SK-N-SH (cell line): ENCODE results near the gene PTPN20. TPM values are rescaled to one million over a fixed set of nuclear protein-coding genes. Genes with fewer than 3 reads are reported as not detected.

Experiments
- CTCF ChIA-PET: fragments of 300-600, 350-600 bp; formaldehyde crosslinking; extraction: SDS; loops from one replicate; lab custom pipeline; 2021; lab: Yijun Ruan, JAX
- POLR2A ChIA-PET: fragments of 350-600 bp; sonication (Branson Sonifier 250); formaldehyde crosslinking; extraction: SDS; loops from one replicate; lab custom pipeline; 2020; ENCODE audit warnings: antibody characterized with exemption, inconsistent platforms; lab: Yijun Ruan, JAX
- DNase-seq: peaks from one replicate; pipeline ENCODE4 v3.0.0; 2012
- H2AFZ ChIP-seq: fragments of 200-600 bp; sonication (generic); 2 replicates; pipeline ENCODE4 v1.8.1; 2016; ENCODE audit warnings: antibody characterized with exemption, mild to moderate bottlenecking, low read depth
- H3F3A ChIP-seq: fragments of 200-600 bp; sonication (generic); replicated peaks from 2 replicates; pipeline ENCODE3; 2016; ENCODE audit warnings: antibody characterized with exemption, mild to moderate bottlenecking; ENCODE audit not compliant: insufficient read depth
- H3K27ac ChIP-seq, 2 experiments: fragments of 200-500 bp in 1 of 2; fragments of 200-600 bp in 1 of 2; sonication (Bioruptor generic) in 1 of 2; sonication (generic), shearing (Covaris generic) in 1 of 2; 2 replicates each; pipeline versions ENCODE4 v1.5.1 to v1.6.1; 2014 to 2016; ENCODE audit warnings: low read depth in 2 of 2, inconsistent platforms in 1 of 2, low read length in 1 of 2, mild to moderate bottlenecking in 1 of 2, mixed read lengths in 1 of 2
- H3K27me3 ChIP-seq: fragments of 200-600 bp; sonication (generic), shearing (Covaris generic); 2 replicates; pipeline ENCODE4 v1.6.1; 2016; ENCODE audit warnings: mixed run types; ENCODE audit not compliant: insufficient read depth
- H3K36me3 ChIP-seq, 2 experiments: fragments of 200-500 bp in 1 of 2; fragments of 200-600 bp in 1 of 2; sonication (Bioruptor generic) in 1 of 2; sonication (generic) in 1 of 2; replicated peaks in 1 of 2; 2 replicates each; pipeline versions ENCODE3 to v1.5.1; 2014 to 2016; ENCODE audit warnings: low read length in 1 of 2, mild to moderate bottlenecking in 1 of 2; ENCODE audit not compliant: insufficient read depth in 2 of 2, control insufficient read depth in 1 of 2
- H3K4me1 ChIP-seq, 2 experiments: fragments of 200-500 bp in 1 of 2; fragments of 200-600 bp in 1 of 2; sonication (Bioruptor generic) in 1 of 2; sonication (generic), shearing (Covaris generic) in 1 of 2; 2 replicates each; pipeline versions ENCODE4 v1.5.1 to v1.6.1; 2014 to 2016; ENCODE audit warnings: low read depth in 1 of 2, low read length in 1 of 2, mixed run types in 1 of 2; ENCODE audit not compliant: insufficient read depth in 2 of 2, control insufficient read depth in 1 of 2
- H3K4me2 ChIP-seq: fragments of 200-600 bp; sonication (generic), shearing (Covaris generic); 2 replicates; pipeline ENCODE4 v1.6.1; 2017; ENCODE audit warnings: mixed run types
- H3K4me3 ChIP-seq, 2 experiments: fragments of 200-500 bp in 1 of 2; fragments of 200-600 bp in 1 of 2; sonication (Bioruptor generic) in 1 of 2; sonication (generic), shearing (Covaris generic) in 1 of 2; 2 replicates each; pipeline versions ENCODE4 v1.5.1 to v1.8.1; 2014 to 2016; ENCODE audit warnings: low read depth in 2 of 2, inconsistent platforms in 1 of 2, low read length in 1 of 2, mild to moderate bottlenecking in 1 of 2, mixed read lengths in 1 of 2, moderate library complexity in 1 of 2
- H3K79me2 ChIP-seq: fragments of 200-600 bp; sonication (generic); 2 replicates; pipeline ENCODE4 v1.8.1; 2017; ENCODE audit warnings: mild to moderate bottlenecking; ENCODE audit not compliant: insufficient read depth
- H3K9ac ChIP-seq: fragments of 200-600 bp; sonication (generic); 2 replicates; pipeline ENCODE4 v1.6.1; 2017; ENCODE audit warnings: mixed run types
- H3K9me2 ChIP-seq: fragments of 200-600 bp; sonication (generic); 2 replicates; pipeline ENCODE4 v1.6.1; 2017; ENCODE audit warnings: mixed run types
- H3K9me3 ChIP-seq: fragments of 200-600 bp; sonication (generic); 2 replicates; pipeline ENCODE4 v1.6.1; 2017; ENCODE audit warnings: mixed run types, mild to moderate bottlenecking, moderate library complexity
- H4K20me1 ChIP-seq: fragments of 200-600 bp; sonication (generic); 2 replicates; pipeline ENCODE4 v1.6.1; 2017; ENCODE audit warnings: mild to moderate bottlenecking, mixed run types; ENCODE audit not compliant: insufficient read depth
- CHD2 ChIP-seq: fragments of 150-350 bp; IDR thresholded peaks from 2 replicates; pipeline ENCODE4 v1.6.1; 2018; ENCODE audit warnings: low read length; ENCODE audit not compliant: partially characterized antibody
- CTCF ChIP-seq: fragments of 200-600 bp; sonication (generic); IDR thresholded peaks from 2 replicates; pipeline ENCODE4 v1.6.1; 2017; ENCODE audit warnings: antibody characterized with exemption, mild to moderate bottlenecking, moderate library complexity
- ELF1 ChIP-seq: IDR thresholded peaks from 2 replicates; pipeline ENCODE4 v1.4.0; 2012
- EP300 ChIP-seq, 2 experiments: IDR thresholded peaks; 2 replicates each; pipeline versions ENCODE4 v1.4.0 to v1.6.1; 2012; ENCODE audit warnings: borderline replicate concordance in 1 of 2, low read depth in 1 of 2, low read length in 1 of 2
- FOSL2 ChIP-seq: IDR thresholded peaks from 2 replicates; pipeline ENCODE4 v1.4.0; 2012; ENCODE audit warnings: low read depth, mild to moderate bottlenecking, moderate library complexity, borderline replicate concordance
- GATA2 ChIP-seq: sonication (generic); formaldehyde crosslinking; IDR thresholded peaks from 2 replicates; pipeline ENCODE4 v1.5.0; 2020; ENCODE audit warnings: mild to moderate bottlenecking, missing genetic modification reagents
- IRF3 ChIP-seq: fragments of 150-350 bp; IDR thresholded peaks from 2 replicates; pipeline ENCODE4 v1.6.1; 2016; ENCODE audit warnings: mild to moderate bottlenecking, low read depth, low read length
- JUND ChIP-seq: IDR thresholded peaks from 2 replicates; pipeline ENCODE4 v1.4.0; 2012
- MAX ChIP-seq: IDR thresholded peaks from 2 replicates; pipeline ENCODE4 v1.4.0; 2012; ENCODE audit warnings: low read depth
- MEF2A ChIP-seq: IDR thresholded peaks from 2 replicates; pipeline ENCODE4 v1.4.0; 2012; ENCODE audit warnings: low read depth, borderline replicate concordance
- MXI1 ChIP-seq: IDR thresholded peaks from 2 replicates; pipeline ENCODE4 v1.6.1; 2012; ENCODE audit warnings: mild to moderate bottlenecking, low read depth, low read length, improper control_type of control experiment
- NRF1 ChIP-seq: IDR thresholded peaks from 2 replicates; pipeline ENCODE4 v1.6.1; 2012; ENCODE audit warnings: low read depth, mild to moderate bottlenecking, low read length
- RAD21 ChIP-seq: IDR thresholded peaks from 2 replicates; pipeline ENCODE4 v1.6.1; 2012; ENCODE audit warnings: mild to moderate bottlenecking, low read length
- RFX5 ChIP-seq: IDR thresholded peaks from 2 replicates; pipeline ENCODE4 v1.6.1; 2012; ENCODE audit warnings: mild to moderate bottlenecking, improper control_type of control experiment, low read length
- SIN3A ChIP-seq: IDR thresholded peaks from 2 replicates; pipeline ENCODE4 v1.6.1; 2012; ENCODE audit warnings: low read depth, mild to moderate bottlenecking, low read length, moderate library complexity, borderline replicate concordance
- SMC3 ChIP-seq: IDR thresholded peaks from 2 replicates; pipeline ENCODE4 v1.6.1; 2012; ENCODE audit warnings: low read depth, low read length, improper control_type of control experiment
- TAF1 ChIP-seq: IDR thresholded peaks from 2 replicates; pipeline ENCODE4 v1.6.1; 2012; ENCODE audit warnings: low read depth, mild to moderate bottlenecking, low read length, moderate library complexity, borderline replicate concordance
- TEAD4 ChIP-seq: IDR thresholded peaks from 2 replicates; pipeline ENCODE4 v1.4.0; 2012; ENCODE audit warnings: mild to moderate bottlenecking, borderline replicate concordance; ENCODE audit not compliant: insufficient read depth
- USF2 ChIP-seq: fragments of 150-350 bp; IDR thresholded peaks from 2 replicates; pipeline ENCODE4 v1.6.1; 2017; ENCODE audit warnings: antibody characterized with exemption, low read length, low read depth, borderline replicate concordance
- ZBTB33 ChIP-seq: IDR thresholded peaks from 2 replicates; pipeline ENCODE4 v1.4.0; 2012; ENCODE audit warnings: low read depth, borderline replicate concordance
- polyA plus RNA-seq, 3 experiments: library from polyadenylated mRNA; depleted of rRNA; stranded (reverse); fragments of >200 nt; gene quantifications; 2 replicates each; pipeline ENCODE4 v1.2.3, GENCODE V29; 2012

Gene PTPN20
- polyA plus RNA-seq, 1 of the 3 experiments (the other 2 are of a cell fraction) = 0.36 TPM

GRCh38 chr10:47015404-47015803 lies 104.2 kb downstream of the PTPN20 start:
- no peak for TF ChIP-seq MEF2A
- no peak for TF ChIP-seq MXI1
- TF ChIP-seq ZBTB33 = no peak
- TF ChIP-seq TEAD4 = no peak
- no peak for TF ChIP-seq USF2
- no peak for TF ChIP-seq NRF1
- TF ChIP-seq JUND = no peak
- no peak for TF ChIP-seq CHD2
- TF ChIP-seq FOSL2 = no peak
- TF ChIP-seq EP300 (IDR thresholded peaks at IDR 0.05; ENCODE audit: borderline replicate concordance in 1 of 2, low read depth in 1 of 2, low read length in 1 of 2) = no peak
- no peak for TF ChIP-seq ELF1
- no peak for TF ChIP-seq MAX
- no peak for TF ChIP-seq CTCF
- no peak for TF ChIP-seq RFX5
- no peak for TF ChIP-seq RAD21
- no peak for TF ChIP-seq SIN3A
- TF ChIP-seq GATA2 (CRISPR knock-in tag) = no peak
- no peak for TF ChIP-seq TAF1
- TF ChIP-seq IRF3 = no peak
- TF ChIP-seq SMC3 = no peak
- TF ChIP-seq, all 33 proteins: peak for 0
- Histone ChIP-seq H3K4me3 (no peak overlapping the region), H3F3A (no peaks in the 10 kb centered on the region), H3K9me2 (no peaks in the 10 kb centered on the region), H3K9me3 (no peaks in the 10 kb centered on the region), H2AFZ (no peak overlapping the region), H3K79me2 (no peaks in the 10 kb centered on the region), H3K27ac (no peak overlapping the region), H3K27me3 (no peaks in the 10 kb centered on the region), H3K36me3 (no peaks in the 10 kb centered on the region), H3K4me1 (peaks cover 0 to 5% of the 10 kb centered on the region in 2 experiments; a peak in 1 of 4 replicates), H3K9ac (no peak overlapping the region), H3K4me2 (no peak overlapping the region), H4K20me1 (no peaks in the 10 kb centered on the region)
- ChIA-PET POLR2A (interaction anchor here (0.6 kb wide), 1 partner anchor 10 kb away, joined by 3 read pairs; no protein-coding TSS in a partner anchor), CTCF (interaction anchor here (5.5 kb wide), 1 partner anchor 10 kb away, joined by 36 read pairs; no protein-coding TSS in a partner anchor)
- DNase-seq = no peak
